ENCODE measurements around the gene TRIM27. TPM values are rescaled to one million over a fixed set of nuclear protein-coding genes. Genes with fewer than 3 reads are reported as not detected.
A peak's percentile ranks its signal among the peaks of the same experiment; 100 is the strongest.
"Not testable (repeated sequence)": the region's sequence is repeated elsewhere in the genome, so short reads cannot be mapped to it uniquely, and the experiment has no call there.

TRIM27 gene
- total RNA-seq, 1 experiment from 2014 or later = 89.5 TPM

- no peak for DNase-seq (ENCODE audit: low read depth)
Measured at GRCh38 chr6:28900577-28901256, 23.1 kb downstream of the TRIM27 start.

GRCh38 chr6:28898710-28898965 lies 25.1 kb downstream of the TRIM27 start:
- DNase-seq (ENCODE audit: low read depth) = no peak

GRCh38 chr6:28897369-28897745 lies 26.4 kb downstream of the TRIM27 start:
- no peak for DNase-seq (ENCODE audit: low read depth)

GRCh38 chr6:28896505-28897368 lies 27.0 kb downstream of the TRIM27 start:
- peak; percentile 55 for DNase-seq (ENCODE audit: low read depth)

- DNase-seq (ENCODE audit: low read depth) = peak; percentile 93
Measured at GRCh38 chr6:28895131-28895812, 28.5 kb downstream of the TRIM27 start.

- DNase-seq (ENCODE audit: low read depth) = no peak
Measured at GRCh38 chr6:28893172-28893799, 30.5 kb downstream of the TRIM27 start.

GRCh38 chr6:28892525-28892924 lies 31.3 kb downstream of the TRIM27 start:
- DNase-seq (ENCODE audit: low read depth) = no peak

- DNase-seq (ENCODE audit: low read depth) = no peak
Measured at GRCh38 chr6:28887796-28888496, 35.8 kb downstream of the TRIM27 start.

- DNase-seq (ENCODE audit: low read depth) = no peak
Measured at GRCh38 chr6:28886079-28886439, 37.7 kb downstream of the TRIM27 start.

- DNase-seq (ENCODE audit: low read depth) = peak; percentile 41
Measured at GRCh38 chr6:28884423-28885131, 39.2 kb downstream of the TRIM27 start.

- DNase-seq (ENCODE audit: low read depth) = peak; percentile 70
Measured at GRCh38 chr6:28880894-28881780, 42.6 kb downstream of the TRIM27 start.

- DNase-seq (ENCODE audit: low read depth) = no peak
Measured at GRCh38 chr6:28880519-28880893, 43.3 kb downstream of the TRIM27 start.

- no peak for DNase-seq (ENCODE audit: low read depth)
Measured at GRCh38 chr6:28876710-28877109, 47.1 kb downstream of the TRIM27 start.

- DNase-seq (ENCODE audit: low read depth) = no peak
Measured at GRCh38 chr6:28875191-28875747, 48.5 kb downstream of the TRIM27 start.

- not testable (repeated sequence) for DNase-seq (ENCODE audit: low read depth)
Measured at GRCh38 chr6:28872157-28872817, 51.5 kb downstream of the TRIM27 start.

GRCh38 chr6:28871335-28872156 lies 52.2 kb downstream of the TRIM27 start:
- DNase-seq (ENCODE audit: low read depth) = peak; percentile 46

GRCh38 chr6:28868873-28869272 lies 54.9 kb downstream of the TRIM27 start:
- no peak for DNase-seq (ENCODE audit: low read depth)

GRCh38 chr6:28867086-28867409 lies 56.7 kb downstream of the TRIM27 start:
- DNase-seq (ENCODE audit: low read depth) = no peak

All from HT1080 (cell line).